GM19455 (cell line): ENCODE results near the gene TMEM150B.

Source experiments
- ATAC-seq: cut with Tn5 transposase; IDR thresholded peaks from one replicate; pipeline ENCODE4 v1.9.1; 2021; ENCODE audit not compliant: unreplicated experiment

Gene TMEM150B

DNA sequence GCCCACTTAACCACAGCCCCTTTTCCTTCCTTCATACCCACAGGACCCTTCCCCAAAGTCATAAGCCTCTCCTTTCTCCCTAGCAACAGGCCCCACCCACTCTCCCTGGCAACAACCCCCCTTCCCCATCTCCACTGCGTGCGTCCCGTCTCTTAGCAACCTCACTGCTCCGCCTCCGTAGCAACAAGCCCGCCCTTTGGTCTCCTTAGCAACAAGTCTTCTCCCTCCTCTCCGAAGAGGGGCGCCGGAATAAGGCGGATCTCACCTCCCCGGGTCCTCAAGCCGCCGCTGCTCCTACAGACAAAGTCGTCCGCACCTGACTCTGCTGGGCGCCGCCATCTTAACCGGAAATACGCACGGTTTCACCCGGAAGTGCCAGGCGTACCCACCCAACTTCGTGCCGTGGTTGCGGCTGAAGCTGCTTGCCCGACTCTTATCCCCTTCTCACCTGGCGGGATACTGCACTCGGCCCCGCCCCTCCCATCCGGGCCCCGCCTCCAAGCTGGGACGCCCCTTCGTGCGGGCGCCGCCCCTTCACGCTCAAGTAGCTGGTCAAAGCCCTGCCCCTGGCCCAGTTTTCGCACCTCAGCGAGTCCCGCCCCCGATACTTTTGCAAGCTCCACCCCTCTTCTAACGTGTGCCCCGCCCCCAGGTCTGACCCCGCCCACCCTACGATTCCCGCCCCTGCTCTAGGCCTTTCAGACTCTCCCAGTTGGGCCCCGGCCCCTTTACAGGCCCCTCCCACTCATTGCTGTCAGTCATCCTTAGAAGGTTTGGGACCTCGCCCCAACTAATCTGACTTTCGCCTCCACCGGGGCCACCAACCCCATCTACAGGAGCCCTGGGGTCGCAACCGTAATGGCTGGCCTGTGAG, 45.1 kb downstream of the TMEM150B start, which contains the start of gene HSPBP1:
Gene HSPBP1 (minus strand): TSS at position 341 of the 874 bp plus-strand sequence. CDS start 502 bp downstream, outside the sequence.
- peak; percentile 51 for ATAC-seq

DNA sequence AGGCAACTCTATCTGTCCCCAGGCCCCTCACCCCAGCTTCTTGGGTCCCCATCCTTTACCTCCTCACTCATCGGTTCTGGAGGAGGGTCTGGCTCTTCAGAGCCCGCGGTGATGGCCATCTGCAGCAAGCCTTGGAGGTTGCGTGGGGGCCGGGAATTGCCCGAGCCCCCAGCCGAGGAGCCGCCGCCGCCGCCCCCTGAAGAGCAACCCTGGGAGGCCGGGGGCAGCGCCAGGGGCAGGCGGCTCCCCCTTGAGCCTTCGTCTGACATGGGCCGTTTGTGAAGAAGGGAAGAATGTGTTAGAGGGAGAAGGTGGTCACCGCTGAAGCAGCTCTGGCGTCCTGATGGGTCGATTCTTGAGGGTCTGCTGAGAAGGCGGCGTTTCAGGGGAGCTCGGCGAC, 45.8 kb downstream of the TMEM150B start:
- no peak for ATAC-seq

DNA sequence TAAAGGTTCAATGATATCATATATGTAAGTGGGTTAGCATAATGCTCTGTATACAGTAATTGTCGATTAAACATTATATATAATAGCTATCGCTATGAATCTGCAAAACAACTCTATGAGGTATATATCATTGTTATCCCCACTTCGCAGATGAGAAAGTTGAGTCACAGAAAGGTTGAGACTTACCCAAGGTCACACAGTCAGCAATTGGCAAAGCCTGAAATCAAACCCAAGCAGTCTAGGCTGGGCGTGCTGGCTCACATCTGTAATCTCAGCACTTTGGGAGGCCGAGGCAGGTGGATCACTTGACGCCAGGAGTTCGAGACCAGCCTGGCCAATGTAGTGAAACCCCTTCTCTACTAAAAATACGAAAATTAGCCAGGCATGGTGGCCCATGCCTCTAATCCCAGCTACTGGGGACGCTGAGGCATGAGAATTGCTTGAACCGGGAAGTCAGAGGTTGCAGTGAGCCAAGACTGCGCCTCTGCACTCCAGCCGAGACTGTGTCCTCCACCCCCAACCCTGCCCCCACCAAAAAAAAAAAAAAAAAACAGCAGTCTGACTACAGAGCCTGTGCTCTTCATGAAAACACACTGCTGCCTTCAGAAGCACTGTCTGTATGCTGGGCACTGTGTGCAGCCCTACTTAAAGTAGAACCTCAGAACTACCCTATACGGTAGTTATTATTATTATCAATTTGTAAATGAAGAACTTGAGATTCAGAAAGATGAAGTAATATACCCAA, 46.6 kb downstream of the TMEM150B start:
- no peak for ATAC-seq

DNA sequence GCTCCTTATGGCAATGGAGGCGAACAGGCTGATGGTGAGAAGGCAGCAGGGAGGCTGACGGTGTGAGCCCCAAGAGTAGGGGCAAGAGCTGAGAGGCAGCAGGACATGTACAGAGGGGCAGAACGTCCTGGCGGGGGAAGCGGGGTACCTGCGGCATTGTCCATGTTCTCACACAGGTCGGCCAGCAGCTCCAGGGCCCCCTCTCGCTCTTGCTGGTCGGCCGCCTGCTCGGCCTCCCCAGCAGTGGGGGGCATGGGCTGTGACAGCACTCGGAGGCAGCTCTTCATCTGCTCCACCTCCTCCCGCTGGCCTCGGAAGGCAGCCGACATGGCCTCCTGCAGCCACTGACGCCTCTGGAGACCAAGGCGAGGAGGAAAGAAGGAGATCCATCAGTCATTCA, 47.6 kb downstream of the TMEM150B start:
- no peak for ATAC-seq

DNA sequence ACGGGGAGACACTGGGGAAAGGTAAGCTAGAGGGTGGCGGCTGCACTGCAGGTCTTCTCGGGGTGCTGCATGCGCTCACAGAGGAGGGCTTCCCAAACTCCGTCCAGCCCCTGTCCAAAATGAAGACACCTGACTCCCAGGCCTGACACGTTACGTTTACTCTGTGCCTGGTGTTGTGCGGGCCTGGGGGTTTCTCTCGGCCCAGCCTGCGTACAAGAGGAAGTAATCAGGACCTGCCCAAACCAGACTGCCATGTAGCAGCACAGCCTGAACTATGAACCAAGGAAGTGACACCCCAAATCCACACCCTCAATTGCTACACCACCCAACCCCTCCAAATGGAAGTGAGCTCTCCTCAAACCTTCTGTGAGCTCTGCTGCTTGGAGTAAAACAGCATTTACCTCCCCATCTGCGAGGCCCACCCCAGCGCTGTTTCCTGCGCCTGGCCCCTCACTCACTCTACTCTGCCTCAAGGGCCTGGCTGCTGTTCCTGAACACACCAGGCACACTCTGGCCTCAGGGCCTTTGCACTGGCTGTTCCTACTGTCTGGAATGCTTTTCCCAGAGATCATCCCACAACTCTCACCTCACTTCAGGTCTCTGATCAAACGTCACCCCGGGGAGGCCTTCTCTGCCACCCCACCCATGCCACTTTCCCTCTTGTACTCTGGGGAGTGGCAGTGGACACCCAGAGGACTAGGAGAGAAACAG, 48.3 kb downstream of the TMEM150B start:
- peak; percentile 12 for ATAC-seq

DNA sequence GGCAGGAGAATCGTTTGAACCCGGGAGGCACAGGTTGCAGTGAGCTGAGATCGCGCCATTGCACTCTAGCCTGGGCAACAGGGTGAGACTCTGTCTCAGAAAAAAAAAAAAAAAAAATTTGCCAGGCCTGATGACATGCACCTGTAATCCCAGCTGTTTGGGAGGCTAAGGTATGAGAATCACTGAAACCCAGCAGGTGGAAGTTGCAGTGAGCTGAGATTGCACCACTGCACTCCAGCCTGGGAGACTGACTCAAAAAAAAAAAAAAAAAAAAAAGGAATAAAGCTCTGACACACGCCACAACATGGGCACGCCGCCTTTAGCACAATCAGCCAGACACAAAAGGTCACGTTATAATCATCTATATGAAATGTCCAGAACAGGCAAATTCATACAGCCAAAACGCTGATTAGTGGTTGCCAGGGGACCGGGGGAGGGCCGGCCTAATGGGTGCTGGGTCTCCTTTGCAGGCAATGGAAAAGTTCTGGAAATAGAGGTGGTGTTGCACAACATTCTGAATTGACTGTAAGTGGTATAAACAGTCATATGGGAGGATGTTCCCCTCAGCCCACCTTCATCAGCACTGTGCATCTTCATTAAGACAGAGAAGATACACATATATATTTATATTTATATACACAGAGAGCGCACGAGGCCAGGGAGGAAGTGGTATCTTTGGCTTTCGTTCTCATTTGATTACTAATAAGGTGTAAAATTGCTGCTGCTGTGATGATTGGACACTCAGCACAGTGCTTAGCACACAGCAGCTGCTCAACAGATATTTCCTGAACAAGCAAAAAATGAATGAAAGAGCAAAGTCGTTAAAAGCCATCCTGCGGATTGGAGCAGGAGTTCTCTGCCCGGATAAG, 49.1 kb downstream of the TMEM150B start:
- peak; percentile 49 for ATAC-seq

DNA sequence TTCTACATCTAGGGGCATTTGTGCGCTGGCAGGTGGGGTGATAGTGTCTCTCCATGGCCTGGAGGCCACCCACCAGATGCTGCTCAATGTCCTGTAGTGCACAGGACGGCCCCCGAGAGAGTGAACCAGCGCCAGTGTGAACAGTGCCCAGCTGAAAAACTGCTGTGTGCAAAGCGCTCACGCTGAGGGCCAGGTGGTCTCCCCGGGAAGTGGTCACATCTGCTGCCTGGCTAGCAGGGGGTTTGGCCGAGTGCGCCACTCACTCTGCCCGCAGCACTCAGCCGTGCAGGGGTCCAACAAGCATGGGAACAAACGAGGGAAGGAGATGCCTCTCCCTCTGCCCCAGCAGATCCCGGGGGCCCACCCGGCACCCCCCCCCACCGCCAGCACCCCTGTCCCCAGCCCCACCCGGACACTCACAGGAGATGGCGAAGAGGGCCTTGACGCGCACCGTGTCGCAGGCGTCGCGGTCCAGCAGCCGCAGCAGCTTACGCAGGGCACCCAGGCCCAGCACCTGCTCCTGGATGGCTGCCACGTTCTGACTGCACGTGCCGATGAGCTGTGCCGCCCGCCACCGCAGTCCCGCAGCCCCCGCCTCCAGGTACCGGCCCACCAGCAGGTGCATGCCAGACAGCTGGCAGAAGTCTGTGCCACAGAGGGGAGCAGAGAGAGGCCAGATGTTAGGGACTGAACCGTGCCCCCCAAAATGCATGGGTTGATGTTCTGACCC, 51.0 kb downstream of the TMEM150B start:
- no peak for ATAC-seq

DNA sequence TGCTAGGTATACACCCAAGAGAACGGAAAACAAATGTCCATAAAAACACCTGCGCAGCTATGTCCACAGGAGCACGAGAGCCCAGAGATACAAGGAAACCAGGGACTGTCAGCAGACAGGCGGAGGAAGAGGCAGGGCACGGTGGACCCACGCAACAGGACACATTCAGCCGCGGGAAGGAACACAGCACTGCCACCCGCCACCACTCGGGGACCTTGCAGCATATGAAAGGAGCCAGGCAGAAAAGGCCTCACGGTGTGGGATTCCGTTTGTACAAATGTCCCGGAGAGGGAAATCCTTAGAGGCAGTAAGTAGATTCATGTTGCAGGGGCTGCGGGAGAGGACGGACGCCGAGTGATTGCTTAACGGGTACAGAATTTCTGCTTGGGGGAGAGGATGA, 53.0 kb downstream of the TMEM150B start:
- no peak for ATAC-seq

DNA sequence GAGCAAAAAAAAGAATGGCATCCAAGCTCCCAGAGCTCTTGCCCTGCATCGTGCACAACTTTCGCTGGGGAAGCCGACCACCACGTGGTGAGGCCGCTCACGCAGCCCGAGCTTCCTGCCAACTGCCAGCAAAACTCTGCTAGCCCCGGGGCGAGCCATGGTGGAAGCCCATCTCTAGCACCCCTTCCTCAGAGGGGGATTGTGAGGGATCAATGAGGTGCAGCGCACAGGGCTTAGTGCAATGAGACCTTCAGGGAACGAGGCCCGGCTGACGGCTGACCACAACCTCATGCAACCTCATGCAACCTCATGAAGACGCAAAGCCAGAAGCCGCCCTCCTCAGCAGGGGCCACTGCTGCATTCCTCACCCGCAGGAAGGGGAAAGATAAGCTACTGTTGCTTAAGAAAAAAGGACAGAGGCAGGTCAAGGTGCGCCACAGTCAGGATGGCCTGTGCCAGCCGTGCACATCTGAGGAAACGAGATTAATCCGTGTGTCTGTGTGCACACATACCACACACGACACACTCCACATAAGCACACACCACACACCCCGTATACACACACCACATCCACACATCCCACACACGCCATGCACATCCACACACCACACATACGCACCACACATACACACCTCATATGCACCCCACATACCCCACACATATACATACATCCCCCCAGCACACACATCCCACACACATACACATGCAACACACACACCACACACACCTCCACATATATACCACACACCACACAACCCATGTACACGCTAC, 54.8 kb downstream of the TMEM150B start:
- no peak for ATAC-seq

DNA sequence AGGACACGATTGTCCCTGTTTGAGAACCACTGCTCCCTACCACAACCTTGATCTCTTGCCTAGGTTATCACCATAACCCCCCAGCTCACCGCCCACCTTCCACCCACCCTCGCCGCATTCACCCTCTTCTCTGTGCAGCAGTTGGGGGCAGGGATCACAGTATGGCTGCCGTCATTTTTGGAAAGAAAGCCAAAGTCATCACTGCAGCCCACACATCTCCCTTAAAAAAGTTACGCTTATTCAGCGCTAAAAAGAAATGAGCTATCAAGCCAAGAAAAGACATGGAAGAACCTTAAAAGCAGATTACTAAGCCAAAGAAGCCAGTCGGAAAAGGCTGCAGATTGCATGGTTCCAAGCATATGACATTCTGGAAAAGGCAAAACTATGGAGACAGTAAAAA, 55.8 kb downstream of the TMEM150B start:
- no peak for ATAC-seq

DNA sequence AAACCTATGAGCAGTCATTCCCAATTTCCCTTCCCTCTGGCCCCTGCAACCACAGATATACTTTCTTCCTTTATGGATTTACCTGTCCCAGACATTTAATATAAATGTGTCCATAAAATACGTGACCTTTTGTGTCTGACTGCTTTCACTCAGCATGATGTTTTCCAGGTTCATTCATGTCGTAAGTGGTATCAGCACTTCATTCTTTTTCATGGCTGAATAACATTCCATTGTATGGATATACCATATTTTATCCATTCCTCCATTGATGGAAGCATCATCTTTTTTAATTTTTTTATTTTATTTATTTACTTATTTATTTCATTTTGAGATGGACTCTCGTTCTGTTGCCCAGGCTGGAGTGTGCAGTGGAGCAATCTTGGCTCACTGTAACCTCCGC, 58.3 kb downstream of the TMEM150B start:
- ATAC-seq = no peak

DNA sequence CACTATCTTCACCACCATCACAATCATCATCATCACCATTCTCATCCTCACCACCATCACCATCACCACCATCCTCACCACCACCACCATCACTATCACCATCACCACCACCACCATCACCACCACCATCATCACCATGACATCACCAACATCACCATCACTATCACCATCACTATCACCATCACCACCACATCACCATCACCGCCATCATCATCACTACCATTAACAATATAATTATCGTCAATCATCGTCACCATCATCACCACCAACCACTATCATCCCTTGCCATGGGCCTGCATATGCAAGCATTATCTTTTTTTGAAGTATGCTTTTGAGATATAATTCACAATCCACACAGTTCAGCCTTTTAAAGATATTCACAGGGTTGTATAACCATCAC, 58.7 kb downstream of the TMEM150B start:
- ATAC-seq = no peak

DNA sequence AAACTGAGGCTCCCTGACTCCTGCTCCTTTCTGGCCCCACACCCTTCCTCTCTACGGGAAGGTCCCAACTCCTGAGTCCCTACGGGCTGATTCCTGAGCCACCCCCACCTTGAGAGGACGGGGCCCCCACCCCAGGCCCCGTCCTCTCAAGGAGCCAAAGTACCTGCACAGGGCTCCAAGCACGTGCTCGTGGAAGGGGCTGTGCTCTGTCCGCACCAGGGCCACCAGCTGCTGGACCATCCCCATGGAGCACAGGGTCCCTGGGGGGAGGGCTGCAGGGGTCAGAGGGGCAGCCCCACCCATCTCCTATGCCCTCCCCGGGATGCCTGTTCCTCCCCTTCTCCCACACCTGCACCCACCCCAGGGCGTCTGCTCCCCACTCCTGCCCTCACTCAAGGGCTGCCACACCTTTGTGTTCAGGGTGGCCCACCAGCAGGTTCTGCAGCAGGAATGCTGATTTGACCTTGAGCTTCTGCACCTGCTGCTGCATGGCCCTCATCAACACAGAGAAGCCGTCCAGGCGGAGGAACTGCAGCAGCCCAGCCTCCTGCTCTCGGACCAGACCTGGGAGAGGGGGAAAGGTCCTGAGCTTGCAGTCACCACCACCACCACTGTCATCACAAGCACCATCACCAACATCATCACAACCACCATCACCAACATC, 59.3 kb downstream of the TMEM150B start:
- ATAC-seq = no peak

DNA sequence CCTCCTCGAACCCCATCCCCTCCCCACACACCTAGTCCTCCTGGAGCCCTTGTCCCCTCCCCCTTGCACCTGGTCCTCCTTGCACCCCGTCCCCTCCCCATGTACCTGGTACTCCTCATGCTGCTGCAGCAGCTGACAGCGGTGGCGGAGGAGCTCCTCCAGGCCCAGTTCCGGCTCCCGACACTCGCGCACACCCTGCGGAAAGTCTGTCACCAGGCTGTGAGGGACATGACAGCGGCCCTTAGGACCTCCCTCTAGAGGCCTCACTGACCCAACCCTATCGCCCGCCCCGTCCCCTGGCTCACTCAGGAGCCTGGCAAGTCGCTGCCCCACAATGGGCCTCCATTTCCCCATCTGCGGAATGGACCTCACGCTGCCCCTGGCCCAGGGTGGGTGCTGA, 60.0 kb downstream of the TMEM150B start:
- ATAC-seq = no peak

DNA sequence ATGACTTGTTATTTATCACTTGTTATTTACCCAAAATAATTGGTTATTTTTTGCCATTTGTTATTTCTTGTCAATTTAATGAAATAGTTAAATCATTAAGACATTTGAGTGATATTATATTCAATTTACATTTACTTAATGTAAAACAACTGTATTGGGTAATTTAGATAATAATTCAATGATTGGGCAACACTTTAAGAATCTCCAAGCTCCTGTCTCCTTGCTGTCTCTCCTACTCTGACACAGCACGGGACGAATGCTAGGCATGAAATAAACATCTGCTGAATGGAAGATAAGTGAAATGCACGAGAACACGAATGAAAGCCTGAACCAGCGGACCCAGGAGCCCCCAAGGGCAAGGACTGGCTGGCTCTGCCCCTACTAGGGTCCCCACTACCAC, 60.6 kb downstream of the TMEM150B start:
- ATAC-seq = no peak
